ENCODE data around the gene SHANK1.
"Not testable (repeated sequence)": the region's sequence is repeated elsewhere in the genome, so short reads cannot be mapped to it uniquely, and the experiment has no call there.

SHANK1 gene

DNA sequence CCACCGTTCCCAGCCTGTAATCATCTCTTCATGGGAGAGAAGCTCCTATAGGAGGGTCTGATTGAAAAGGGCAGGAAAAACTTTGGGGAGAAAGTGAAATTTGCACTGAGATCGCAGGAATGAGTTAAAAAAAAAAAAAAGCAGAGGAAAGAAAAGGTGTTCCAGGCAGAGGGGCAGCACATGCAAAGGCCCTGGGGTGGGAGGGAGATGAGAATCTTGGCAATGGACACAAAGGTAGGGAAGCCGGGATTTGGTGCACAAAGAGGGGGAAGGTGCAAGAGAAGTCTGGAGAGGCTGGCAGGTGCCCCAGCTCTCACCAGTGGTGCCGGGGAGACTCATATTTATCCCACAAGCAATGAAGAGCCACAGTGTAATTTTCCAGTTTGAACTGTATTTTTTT is 34.3 kb upstream of the SHANK1 start:
- H3K27ac ChIP-seq: no peak overlapping the region
- no peak for DNase-seq
- no peaks in the 10 kb centered on the region for H3K36me3 ChIP-seq (replicated peaks)
- TF ChIP-seq, protein P1, sequence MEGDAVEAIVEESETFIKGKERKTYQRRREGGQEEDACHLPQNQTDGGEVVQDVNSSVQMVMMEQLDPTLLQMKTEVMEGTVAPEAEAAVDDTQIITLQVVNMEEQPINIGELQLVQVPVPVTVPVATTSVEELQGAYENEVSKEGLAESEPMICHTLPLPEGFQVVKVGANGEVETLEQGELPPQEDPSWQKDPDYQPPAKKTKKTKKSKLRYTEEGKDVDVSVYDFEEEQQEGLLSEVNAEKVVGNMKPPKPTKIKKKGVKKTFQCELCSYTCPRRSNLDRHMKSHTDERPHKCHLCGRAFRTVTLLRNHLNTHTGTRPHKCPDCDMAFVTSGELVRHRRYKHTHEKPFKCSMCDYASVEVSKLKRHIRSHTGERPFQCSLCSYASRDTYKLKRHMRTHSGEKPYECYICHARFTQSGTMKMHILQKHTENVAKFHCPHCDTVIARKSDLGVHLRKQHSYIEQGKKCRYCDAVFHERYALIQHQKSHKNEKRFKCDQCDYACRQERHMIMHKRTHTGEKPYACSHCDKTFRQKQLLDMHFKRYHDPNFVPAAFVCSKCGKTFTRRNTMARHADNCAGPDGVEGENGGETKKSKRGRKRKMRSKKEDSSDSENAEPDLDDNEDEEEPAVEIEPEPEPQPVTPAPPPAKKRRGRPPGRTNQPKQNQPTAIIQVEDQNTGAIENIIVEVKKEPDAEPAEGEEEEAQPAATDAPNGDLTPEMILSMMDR (IDR thresholded peaks at IDR 0.05; ENCODE audit: low read depth, low read length, missing control alignments): no peak
- no peak overlapping the region for H3K4me3 ChIP-seq (ENCODE audit: low read depth, low read length)
- H3K27me3 ChIP-seq (replicated peaks): no peaks in the 10 kb centered on the region
- in situ Hi-C loops (cut with HindIII; ENCODE audit: low pct_ligation_motif_present, low sequenced_read_pairs): no loop called here

DNA sequence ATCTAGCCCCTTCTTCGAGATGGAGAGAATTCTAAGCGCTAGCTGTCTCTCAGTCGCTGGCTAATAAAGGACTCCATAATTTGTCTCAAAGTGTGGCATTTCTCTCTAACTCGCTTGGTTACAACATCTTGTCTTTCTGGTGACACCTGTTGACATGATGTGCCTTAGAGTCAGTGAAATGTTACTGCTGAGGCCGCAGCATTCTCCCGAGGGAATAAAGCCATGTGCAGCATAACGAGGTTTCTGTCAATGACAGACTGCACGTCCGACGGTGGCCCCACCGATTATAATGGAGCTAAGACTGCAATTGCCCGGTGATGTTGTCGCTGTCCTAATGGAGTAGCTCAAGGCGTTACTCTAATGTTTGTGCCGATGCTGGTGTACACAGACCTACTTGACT is 30.4 kb upstream of the SHANK1 start:
- no peak overlapping the region for H3K4me3 ChIP-seq (ENCODE audit: low read depth, low read length)

DNA sequence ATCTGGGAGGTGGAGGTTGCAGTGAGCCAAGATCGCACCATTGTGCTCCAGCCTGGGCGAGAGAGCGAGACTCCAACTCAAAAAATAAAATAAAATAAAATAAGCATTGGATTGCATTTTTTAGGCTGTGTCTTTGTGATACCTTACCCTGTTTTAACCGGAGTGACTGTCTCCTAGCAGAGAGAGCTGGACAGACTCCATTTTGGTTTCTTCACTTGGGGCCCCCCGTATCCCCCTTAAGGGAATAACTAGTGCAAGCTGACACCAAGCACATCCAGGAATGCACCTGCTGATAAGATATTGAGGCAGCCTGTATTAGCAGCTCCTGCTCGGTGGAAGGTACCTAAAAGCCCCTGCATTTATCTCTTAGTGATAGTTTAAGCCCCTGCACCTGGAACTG is 29.9 kb upstream of the SHANK1 start:
- Histone ChIP-seq H3K27me3 (replicated peaks) (no peaks in the 10 kb centered on the region), H3K4me3 (ENCODE audit: low read depth, low read length) (no peak overlapping the region), H3K36me3 (replicated peaks) (no peaks in the 10 kb centered on the region), H3K27ac (no peak overlapping the region)
- in situ Hi-C loops (cut with HindIII; ENCODE audit: low pct_ligation_motif_present, low sequenced_read_pairs): no loop called here
- DNase-seq: no peak
- TF ChIP-seq, protein P1 (IDR thresholded peaks at IDR 0.05; ENCODE audit: low read depth, low read length, missing control alignments): no peak

More for the DNA sequence above, 30.4 kb upstream of the SHANK1 start:
- in situ Hi-C loops (cut with HindIII; ENCODE audit: low pct_ligation_motif_present, low sequenced_read_pairs): no loop called here
- Histone ChIP-seq H3K27me3 (replicated peaks) (no peaks in the 10 kb centered on the region), H3K36me3 (replicated peaks) (no peaks in the 10 kb centered on the region), H3K27ac (no peak overlapping the region)
- TF ChIP-seq, protein P1 (IDR thresholded peaks at IDR 0.05; ENCODE audit: low read depth, low read length, missing control alignments): no peak
- DNase-seq: no peak

DNA sequence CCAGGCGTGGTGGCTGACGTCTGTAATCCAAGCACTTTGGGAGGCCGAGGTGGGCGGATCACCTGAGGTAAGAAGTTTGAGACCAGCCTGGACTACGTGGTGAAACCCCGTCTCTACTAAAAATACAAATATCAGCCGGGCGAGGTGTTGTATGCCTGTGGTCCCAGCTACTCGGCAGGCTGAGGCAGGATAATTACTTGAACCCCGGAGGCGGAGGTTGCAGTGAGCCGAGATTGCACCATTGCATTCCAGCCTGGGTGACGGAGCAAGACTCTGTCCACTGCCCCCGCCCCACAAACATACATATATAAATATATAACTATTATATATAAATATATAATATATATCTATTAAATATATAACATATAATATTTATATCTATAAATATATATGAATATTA is 27.5 kb upstream of the SHANK1 start:
- H3K36me3 ChIP-seq (replicated peaks); in situ Hi-C loops (cut with HindIII; ENCODE audit: low pct_ligation_motif_present, low sequenced_read_pairs); DNase-seq; H3K27me3 ChIP-seq (replicated peaks); H3K27ac ChIP-seq; H3K4me3 ChIP-seq (ENCODE audit: low read depth, low read length): not testable (repeated sequence)

DNA sequence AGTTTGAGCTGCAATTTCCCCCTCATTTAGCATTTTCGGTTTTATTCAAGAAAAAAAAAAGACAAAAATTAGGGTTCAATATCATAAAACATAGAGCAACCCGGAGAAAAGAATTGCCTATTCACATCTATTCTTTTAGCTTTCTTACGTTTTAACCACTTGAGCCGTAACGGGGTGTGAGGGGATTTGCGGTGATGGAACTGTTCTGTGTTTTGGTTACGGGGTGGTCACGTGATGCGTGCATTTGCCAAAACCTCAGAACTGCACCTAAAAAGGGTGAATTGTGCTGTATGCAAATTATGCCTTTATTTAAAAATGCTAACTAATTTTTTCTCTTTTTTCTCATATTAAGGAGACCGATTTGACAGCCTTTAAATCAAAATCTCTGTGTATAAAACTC is 25.6 kb upstream of the SHANK1 start:
- in situ Hi-C loops (cut with HindIII; ENCODE audit: low pct_ligation_motif_present, low sequenced_read_pairs): no loop called here
- no peaks in the 10 kb centered on the region for H3K27me3 ChIP-seq (replicated peaks)
- TF ChIP-seq, protein P1 (IDR thresholded peaks at IDR 0.05; ENCODE audit: low read depth, low read length, missing control alignments): no peak
- H3K4me3 ChIP-seq (ENCODE audit: low read depth, low read length): no peak overlapping the region
- no peak for DNase-seq
- no peak overlapping the region for H3K27ac ChIP-seq
- H3K36me3 ChIP-seq (replicated peaks): no peaks in the 10 kb centered on the region

DNA sequence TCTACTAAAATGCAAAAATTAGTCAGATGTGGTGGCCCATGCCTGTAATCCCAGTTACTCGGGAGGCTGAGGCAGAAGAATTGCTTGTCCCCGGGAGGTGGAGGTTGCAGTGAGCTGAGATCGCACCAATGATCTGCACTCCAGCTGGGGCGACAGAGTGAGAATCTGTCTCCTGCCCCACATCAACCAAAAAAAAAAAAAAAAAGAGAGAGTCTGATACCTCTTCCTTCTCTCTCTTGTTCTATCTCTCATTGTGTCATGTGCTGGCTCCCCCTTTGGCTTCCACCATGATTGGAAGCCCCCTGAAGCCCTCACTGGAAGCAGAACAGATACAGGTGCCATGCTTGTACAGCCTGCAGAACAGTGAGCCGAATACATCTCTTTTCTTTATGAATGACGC is 23.9 kb upstream of the SHANK1 start:
- no peak overlapping the region for H3K27ac ChIP-seq
- no peaks in the 10 kb centered on the region for H3K36me3 ChIP-seq (replicated peaks)
- H3K27me3 ChIP-seq (replicated peaks): no peaks in the 10 kb centered on the region
- no peak overlapping the region for H3K4me3 ChIP-seq (ENCODE audit: low read depth, low read length)
- no peak for DNase-seq
- in situ Hi-C loops (cut with HindIII; ENCODE audit: low pct_ligation_motif_present, low sequenced_read_pairs): no loop called here
- TF ChIP-seq, protein P1 (IDR thresholded peaks at IDR 0.05; ENCODE audit: low read depth, low read length, missing control alignments): no peak

Measured in brain microvascular endothelial cell (primary cell).